GM18502 (cell line): ENCODE data around the gene TP53BP1.

Experiments used
- ATAC-seq: cut with Tn5 transposase; IDR thresholded peaks from one replicate; pipeline ENCODE4 v1.9.1; 2021; ENCODE audit warnings: mild to moderate bottlenecking; ENCODE audit not compliant: unreplicated experiment, poor library complexity

Gene TP53BP1

GRCh38 chr15:43489191-43489590 lies 3.8 kb downstream of the TP53BP1 start:
- no peak for ATAC-seq

- ATAC-seq: no peak
Observed at GRCh38 chr15:43488790-43489189, 4.2 kb downstream of the TP53BP1 start.

GRCh38 chr15:43487271-43487895 lies 5.6 kb downstream of the TP53BP1 start:
- no peak for ATAC-seq

- no peak for ATAC-seq
Observed at GRCh38 chr15:43484455-43484854, 8.5 kb downstream of the TP53BP1 start.

GRCh38 chr15:43483297-43484128 lies 9.4 kb downstream of the TP53BP1 start:
- no peak for ATAC-seq

GRCh38 chr15:43473885-43474284 lies 19.1 kb downstream of the TP53BP1 start:
- no peak for ATAC-seq

GRCh38 chr15:43471975-43472374 lies 21.0 kb downstream of the TP53BP1 start:
- ATAC-seq: no peak

- ATAC-seq: no peak
Observed at GRCh38 chr15:43469867-43470266, 23.1 kb downstream of the TP53BP1 start.

- no peak for ATAC-seq
Observed at GRCh38 chr15:43465100-43465499, 27.9 kb downstream of the TP53BP1 start.

- ATAC-seq: no peak
Observed at GRCh38 chr15:43463998-43464397, 29.0 kb downstream of the TP53BP1 start.

GRCh38 chr15:43463507-43463906 lies 29.4 kb downstream of the TP53BP1 start:
- no peak for ATAC-seq

- no peak for ATAC-seq
Observed at GRCh38 chr15:43449981-43450380, 43.0 kb downstream of the TP53BP1 start.

- ATAC-seq: no peak
Observed at GRCh38 chr15:43446344-43446743, 46.6 kb downstream of the TP53BP1 start.

- no peak for ATAC-seq
Observed at GRCh38 chr15:43441316-43441715, 51.6 kb downstream of the TP53BP1 start.

GRCh38 chr15:43440721-43441281 lies 52.2 kb downstream of the TP53BP1 start:
- ATAC-seq: no peak

- ATAC-seq: no peak
Observed at GRCh38 chr15:43439268-43439667, 53.7 kb downstream of the TP53BP1 start.

GRCh38 chr15:43436395-43436794 lies 56.6 kb downstream of the TP53BP1 start:
- ATAC-seq: no peak

- no peak for ATAC-seq
Observed at GRCh38 chr15:43434446-43434845, 58.5 kb downstream of the TP53BP1 start.

GRCh38 chr15:43433661-43434303 lies 59.2 kb downstream of the TP53BP1 start:
- ATAC-seq: no peak

GRCh38 chr15:43433165-43433564 lies 59.8 kb downstream of the TP53BP1 start:
- ATAC-seq: no peak

- ATAC-seq: no peak
Observed at GRCh38 chr15:43429687-43430086, 63.3 kb downstream of the TP53BP1 start.
